ENCODE results near the gene IQSEC2.

Gene IQSEC2

GRCh38 chrX:53281321-53281822 is at the start of gene IQSEC2:
IQSEC2 (minus strand) TSS chrX:53281584.
- H3K4me3 ChIP-seq (ENCODE audit: low read depth, low read length) = no peak within 1 kb of the TSS

GRCh38 chrX:53330331-53330730 is 48.9 kb upstream of the IQSEC2 start:
- H3K4me3 ChIP-seq (ENCODE audit: low read depth, low read length) = no peak overlapping the region

- H3K4me3 ChIP-seq (ENCODE audit: low read depth, low read length) = no peak overlapping the region
Observed at GRCh38 chrX:53324803-53325202, 43.4 kb upstream of the IQSEC2 start.

- H3K4me3 ChIP-seq (ENCODE audit: low read depth, low read length) = no peak overlapping the region
Observed at GRCh38 chrX:53324085-53324484, 42.7 kb upstream of the IQSEC2 start.

GRCh38 chrX:53323196-53323595 is 41.8 kb upstream of the IQSEC2 start:
- no peak overlapping the region for H3K4me3 ChIP-seq (ENCODE audit: low read depth, low read length)

- H3K4me3 ChIP-seq (ENCODE audit: low read depth, low read length) = no peak overlapping the region
Observed at GRCh38 chrX:53321943-53322497, 40.6 kb upstream of the IQSEC2 start.

- peak overlapping the region; percentile 60 for H3K4me3 ChIP-seq (ENCODE audit: low read depth, low read length)
Observed at GRCh38 chrX:53321230-53321942, 40.0 kb upstream of the IQSEC2 start.

GRCh38 chrX:53320543-53321229 is 39.3 kb upstream of the IQSEC2 start:
- H3K4me3 ChIP-seq (ENCODE audit: low read depth, low read length) = peak overlapping the region; percentile 60

- peak overlapping the region; percentile 60 for H3K4me3 ChIP-seq (ENCODE audit: low read depth, low read length)
Observed at GRCh38 chrX:53319614-53320542, 38.5 kb upstream of the IQSEC2 start.

- H3K4me3 ChIP-seq (ENCODE audit: low read depth, low read length) = peak overlapping the region; percentile 34
Observed at GRCh38 chrX:53318766-53319353, 37.5 kb upstream of the IQSEC2 start.

- peak overlapping the region; percentile 8 for H3K4me3 ChIP-seq (ENCODE audit: low read depth, low read length)
Observed at GRCh38 chrX:53317365-53318069, 36.1 kb upstream of the IQSEC2 start.

- H3K4me3 ChIP-seq (ENCODE audit: low read depth, low read length) = no peak overlapping the region
Observed at GRCh38 chrX:53316860-53317237, 35.5 kb upstream of the IQSEC2 start.

- H3K4me3 ChIP-seq (ENCODE audit: low read depth, low read length) = no peak overlapping the region
Observed at GRCh38 chrX:53316111-53316859, 34.9 kb upstream of the IQSEC2 start.

- H3K4me3 ChIP-seq (ENCODE audit: low read depth, low read length) = no peak overlapping the region
Observed at GRCh38 chrX:53313728-53314105, 32.3 kb upstream of the IQSEC2 start.

GRCh38 chrX:53312946-53313727 is 31.8 kb upstream of the IQSEC2 start:
- no peak overlapping the region for H3K4me3 ChIP-seq (ENCODE audit: low read depth, low read length)

GRCh38 chrX:53309837-53310236 is 28.5 kb upstream of the IQSEC2 start:
- no peak overlapping the region for H3K4me3 ChIP-seq (ENCODE audit: low read depth, low read length)

GRCh38 chrX:53308836-53309235 is 27.5 kb upstream of the IQSEC2 start:
- H3K4me3 ChIP-seq (ENCODE audit: low read depth, low read length) = no peak overlapping the region

Measured in iPS-11a (cell line).